Chondrocyte (in vitro differentiated cells): ENCODE data around the gene UFSP2. TPM values are rescaled to one million over a fixed set of nuclear protein-coding genes. Genes with fewer than 3 reads are reported as not detected.
A peak's percentile ranks its signal among the peaks of the same experiment; 100 is the strongest.

ENCODE experiments used
- DNase-seq: peaks from one replicate; pipeline ENCODE4 v3.0.0; 2021; ENCODE audit warnings: mixed read lengths, low spot score
- H3K27ac Mint-ChIP-seq: one replicate; pipeline ENCODE4 v1.8.0; 2021; ENCODE audit warnings: mild to moderate bottlenecking, moderate library complexity, mixed read lengths; ENCODE audit not compliant: unreplicated experiment
- H3K27me3 Mint-ChIP-seq: 2 replicates; pipeline ENCODE4 v1.8.0; 2021; ENCODE audit warnings: low read depth, mixed read lengths
- H3K36me3 Mint-ChIP-seq: 2 replicates; pipeline ENCODE4 v1.8.0; 2021; ENCODE audit warnings: low read depth, mixed read lengths
- H3K4me1 Mint-ChIP-seq: 2 replicates; pipeline ENCODE4 v1.8.0; 2021; ENCODE audit warnings: low read depth, mild to moderate bottlenecking, mixed read lengths
- H3K4me3 Mint-ChIP-seq: one replicate; pipeline ENCODE4 v1.8.0; 2021; ENCODE audit warnings: mild to moderate bottlenecking, moderate library complexity, mixed read lengths; ENCODE audit not compliant: unreplicated experiment
- H3K9me3 Mint-ChIP-seq: 2 replicates; pipeline ENCODE4 v1.8.0; 2021; ENCODE audit warnings: low read depth, mixed read lengths
- CTCF ChIP-seq: fragments of 200-600 bp; sonication (generic); IDR thresholded peaks from 2 replicates; pipeline ENCODE4 v1.5.0; 2021; ENCODE audit warnings: antibody characterized with exemption, mild to moderate bottlenecking, moderate library complexity
- long read RNA-seq: library from polyadenylated mRNA; stranded (forward); transcript quantifications from one replicate; pipeline ENCODE4 v2.0.0, GENCODE V29; 2021
- total RNA-seq: library from RNA; stranded (reverse); gene quantifications from 3 replicates; pipeline ENCODE4 v1.2.1, GENCODE V29; 2021

Gene UFSP2
- 25.2 to 35.0 TPM (median 33.0 TPM) in 3 replicates for total RNA-seq
- long read RNA-seq, transcript UFSP2-201 (12 exons, 1,630 nt) = major isoform, 27 of 32 reads
- long read RNA-seq, partial matches to known transcripts = 5 of 32 reads
- long read RNA-seq, other reads (novel, unspliced or antisense) = 0 of 32 reads

DNA sequence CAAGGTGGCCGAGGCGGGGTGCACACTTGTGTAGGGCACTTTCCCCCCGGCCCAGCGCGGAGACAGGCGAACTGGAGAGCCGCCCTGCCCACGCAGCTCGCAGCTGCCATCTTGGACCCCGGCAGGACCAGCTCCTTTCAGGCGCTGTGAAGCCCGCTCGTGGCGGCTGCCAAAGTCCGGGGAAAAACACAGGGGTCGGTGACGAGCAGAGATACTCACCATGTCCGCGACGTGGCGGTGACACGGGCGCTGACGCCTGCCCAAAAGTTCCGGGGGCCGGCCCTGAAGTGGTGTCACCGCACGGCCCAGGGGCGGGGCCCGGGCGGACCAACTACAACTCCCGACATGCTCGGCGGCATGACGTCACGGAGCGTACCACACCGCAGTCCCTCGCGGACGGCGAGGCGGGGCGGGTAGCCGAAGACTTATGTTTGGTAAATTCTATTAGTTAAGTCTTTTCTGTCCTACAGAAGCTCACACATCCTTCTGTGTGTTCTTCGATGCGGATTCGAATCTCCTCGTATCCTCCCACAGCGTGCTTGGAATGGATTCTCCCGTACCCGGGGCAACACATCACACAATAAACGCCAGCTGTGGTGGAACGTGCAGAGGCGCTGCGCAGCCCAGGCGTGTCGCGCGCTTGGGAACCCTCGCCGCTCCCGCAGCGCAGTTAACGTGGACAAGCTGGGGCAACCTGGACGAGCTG lies at the start of gene UFSP2:
Gene UFSP2, minus strand, starts transcription at position 318 of the 706 bp plus-strand sequence. Its CDS starts 96 bp downstream, at position 222.
- TF ChIP-seq CTCF = no peak
- Mint-ChIP-seq H3K9me3 (no peaks in the 10 kb centered on the region), H3K27ac (peak within 1 kb of the TSS; percentile 99), H3K4me1 (peaks cover 43% of the 10 kb centered on the region), H3K36me3 (peaks cover 7% of the 10 kb centered on the region), H3K4me3 (peak within 1 kb of the TSS; percentile 84), H3K27me3 (no peaks in the 10 kb centered on the region)
- peak; percentile 96 for DNase-seq

DNA sequence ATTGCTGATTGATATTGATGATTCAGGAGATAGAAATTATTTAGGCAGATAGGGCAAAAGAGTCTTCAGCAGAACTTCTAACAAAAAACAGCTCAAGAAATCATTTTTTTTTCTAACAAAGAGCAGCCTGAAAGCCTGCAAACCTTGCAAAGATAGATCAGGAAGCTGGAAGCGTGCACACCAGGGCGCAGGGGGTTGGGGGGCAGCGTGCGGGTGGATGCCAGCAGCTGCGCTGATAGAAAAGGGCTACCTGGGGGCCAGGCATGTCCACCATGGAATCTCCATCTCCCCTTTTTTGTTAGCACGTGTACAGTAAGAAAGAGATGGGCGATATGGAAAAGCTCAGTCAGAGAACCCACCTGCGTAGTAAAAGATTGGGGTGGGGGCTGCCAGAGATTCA lies 47.5 kb upstream of the UFSP2 start:
- Mint-ChIP-seq H3K4me1 (peaks cover 7% of the 10 kb centered on the region), H3K27ac (no peak overlapping the region), H3K36me3 (no peaks in the 10 kb centered on the region), H3K27me3 (no peaks in the 10 kb centered on the region), H3K4me3 (no peak overlapping the region), H3K9me3 (no peaks in the 10 kb centered on the region)
- no peak for DNase-seq
- no peak for TF ChIP-seq CTCF

DNA sequence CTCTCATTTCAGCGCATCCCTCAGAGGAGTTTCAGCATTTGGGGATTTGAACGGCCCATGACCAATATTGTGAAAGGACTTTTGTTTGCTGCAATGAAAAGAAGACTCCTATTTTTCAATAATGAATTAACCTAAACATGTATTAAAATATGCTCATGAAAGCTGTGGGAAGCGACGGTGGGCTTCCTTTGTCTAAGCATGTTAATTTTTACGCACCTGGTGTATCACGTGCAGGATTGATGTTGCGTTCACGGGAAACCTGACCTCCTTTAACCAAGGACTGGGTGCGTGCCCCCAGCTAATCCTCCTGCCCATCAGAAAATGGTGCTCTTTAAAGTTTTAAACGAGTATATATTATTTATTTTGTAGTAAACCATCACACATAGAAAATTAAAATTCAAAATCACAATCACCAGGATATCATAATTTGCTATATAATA lies 46.4 kb upstream of the UFSP2 start:
- Mint-ChIP-seq H3K9me3 (no peaks in the 10 kb centered on the region), H3K4me1 (peaks cover 18% of the 10 kb centered on the region), H3K27ac (peak overlapping the region; percentile 59), H3K27me3 (no peaks in the 10 kb centered on the region), H3K36me3 (no peaks in the 10 kb centered on the region), H3K4me3 (peak overlapping the region; percentile 76)
- no peak for TF ChIP-seq CTCF
- no peak for DNase-seq

DNA sequence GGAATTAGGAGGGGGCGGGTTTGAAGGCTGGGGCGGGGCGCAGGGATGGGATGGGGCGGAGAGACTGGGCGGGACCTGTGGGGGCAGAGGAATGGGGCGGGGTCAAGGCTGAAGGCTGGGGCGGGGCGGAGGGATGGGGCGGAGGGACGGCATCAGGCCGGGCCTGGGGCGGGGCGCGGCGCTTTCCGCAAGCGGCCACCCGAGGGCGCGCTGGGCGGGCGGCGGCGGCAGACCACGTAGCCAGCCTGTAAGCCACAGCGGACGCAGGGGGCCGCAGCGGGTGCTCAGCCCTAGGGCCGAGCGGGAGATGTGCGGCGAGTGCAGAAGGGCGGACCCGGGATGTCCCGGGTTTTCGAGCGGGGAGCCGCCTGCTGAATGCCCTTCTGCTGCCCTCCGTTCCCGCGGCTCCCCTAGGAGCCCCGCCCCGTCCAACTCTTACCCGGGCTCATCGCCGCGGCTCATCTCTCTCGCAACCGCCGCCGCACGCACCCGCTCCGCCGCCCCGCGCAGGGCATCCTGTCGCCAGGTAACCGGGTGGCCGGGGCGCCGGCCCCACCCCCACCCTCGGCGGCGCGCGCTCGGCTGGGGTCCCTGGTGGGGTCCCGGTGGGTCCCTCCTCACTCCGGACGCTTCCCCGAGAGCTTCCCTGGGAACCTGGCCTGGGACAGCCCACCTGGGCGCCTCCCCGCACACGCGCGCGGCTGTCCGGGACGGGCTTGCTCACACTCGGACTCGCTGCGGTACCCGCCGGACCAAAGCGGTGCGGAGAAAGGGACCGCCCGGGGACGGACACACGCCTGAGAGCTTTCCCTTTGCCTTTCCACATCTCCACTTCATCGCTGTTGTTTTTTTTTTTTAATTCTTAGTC lies 45.7 kb upstream of the UFSP2 start, which contains the start of gene CCDC110:
Gene CCDC110, minus strand, starts transcription at position 499 of the 868 bp plus-strand sequence. Its CDS starts 50 bp downstream, at position 449.
- H3K27ac Mint-ChIP-seq = peak within 1 kb of the TSS; percentile 71

More for the DNA sequence above, 45.7 kb upstream of the UFSP2 start, which contains the start of gene CCDC110:
- H3K36me3 Mint-ChIP-seq = no peaks in the 10 kb centered on the region
- TF ChIP-seq CTCF = peak; percentile 88
- no peak for DNase-seq
- H3K4me3 Mint-ChIP-seq = peak within 1 kb of the TSS; percentile 84
- no peaks in the 10 kb centered on the region for H3K27me3 Mint-ChIP-seq
- H3K9me3 Mint-ChIP-seq = no peaks in the 10 kb centered on the region
- H3K4me1 Mint-ChIP-seq = peaks cover 24% of the 10 kb centered on the region
